Lung (tissue), 12 donors: Measurements from ENCODE around the gene KCNA5. TPM values are rescaled to one million over a fixed set of nuclear protein-coding genes. Genes with fewer than 3 reads are reported as not detected.

Source experiments
- ATAC-seq: fragments of 200-7000 bp; cut with Tn5 transposase; one replicate; pipeline ENCODE4 v1.9.1; 2020; ENCODE audit warnings: moderate number of reproducible peaks; ENCODE audit not compliant: insufficient read depth, low FRiP score
- DNase-seq, 3 donors: peaks; one replicate each; pipeline ENCODE4 v3.0.0-alpha.2; 2013 to 2017
- H3K27ac ChIP-seq, 2 donors: one replicate each; pipeline ENCODE4 v1.5.1; 2013; ENCODE audit warnings: mild to moderate bottlenecking in 2 of 2, moderate library complexity in 2 of 2, control low read depth in 1 of 2, inconsistent platforms in 1 of 2, low read depth in 1 of 2, low read length in 1 of 2
- H3K27me3 ChIP-seq, 3 donors: one replicate each; pipeline ENCODE4 v1.5.1; 2013; ENCODE audit warnings: low read length in 2 of 3; ENCODE audit not compliant: control insufficient read depth in 3 of 3, insufficient read depth in 3 of 3
- H3K36me3 ChIP-seq, 4 donors: one replicate each; pipeline ENCODE4 v1.5.1; 2013; ENCODE audit warnings: low read length in 4 of 4, mild to moderate bottlenecking in 1 of 4, moderate library complexity in 1 of 4; ENCODE audit not compliant: control insufficient read depth in 4 of 4, insufficient read depth in 4 of 4
- H3K4me1 ChIP-seq, 5 donors: one replicate each; pipeline ENCODE4 v1.5.1; 2013; ENCODE audit warnings: low read length in 5 of 5, mild to moderate bottlenecking in 2 of 5, moderate library complexity in 1 of 5; ENCODE audit not compliant: control insufficient read depth in 5 of 5, insufficient read depth in 5 of 5
- H3K4me3 ChIP-seq: one replicate; pipeline ENCODE4 v1.5.1; 2013; ENCODE audit warnings: mild to moderate bottlenecking, control low read depth, moderate library complexity
- H3K9ac ChIP-seq, 2 donors: one replicate each; pipeline ENCODE4 v1.5.1; 2013; ENCODE audit warnings: low read length in 2 of 2, control low read depth in 1 of 2; ENCODE audit not compliant: insufficient read depth in 1 of 2
- H3K9me3 ChIP-seq, 4 donors: one replicate each; pipeline ENCODE4 v1.5.1; 2013; ENCODE audit warnings: low read length in 3 of 4, mild to moderate bottlenecking in 1 of 4, moderate library complexity in 1 of 4; ENCODE audit not compliant: control insufficient read depth in 4 of 4, insufficient read depth in 3 of 4
- CTCF ChIP-seq: IDR thresholded peaks from 2 replicates; pipeline ENCODE4 v1.5.1; 2012; ENCODE audit warnings: mild to moderate bottlenecking; ENCODE audit errors: control extremely low read depth, extremely low read depth
- WGBS, 2 donors: extraction: QIAGEN DNeasy Blood & Tissue Kit; methylation state at CpG; one replicate each; pipeline ENCODE4 v1.1.7; 2013; 5-methylcytosine and 5-hydroxymethylcytosine counted together
- polyA plus RNA-seq, 2 donors: library from polyadenylated mRNA; stranded (reverse); fragments of 200-250 nt; gene quantifications; one replicate each; pipeline ENCODE4 v1.2.1, GENCODE V29; 2013
- total RNA-seq, 2 donors: library from RNA; depleted of rRNA in 1 of 2; stranded (reverse); fragments of >200 nt in 1 of 2; gene quantifications; one replicate each; pipeline ENCODE4 v1.2.1, GENCODE V29; 2014 to 2021
- donor health status: control.
- donor health status: control.
- donor health status: Bipolar disorder and iron deficiency.
- donor health status: healthy.
- donor health status: DM: yes; HTN: yes; CAD: no.

Gene KCNA5
- total and polyA plus RNA-seq, 4 donors, result 0.46 to 3.8 (median 2.4) TPM

- TF ChIP-seq CTCF, result peak; percentile 68
- peak; percentile 75 for ATAC-seq
- 24 to 26% methylated on average over 9 of the region's 9 CpGs for WGBS, 2 donors
- Histone ChIP-seq H3K4me3 (no peak overlapping the region), H3K27ac (no peak overlapping the region), H3K9me3 (no peaks in the 10 kb centered on the region), H3K9ac (no peak overlapping the region), H3K4me1 (no peaks in the 10 kb centered on the region), H3K36me3 (no peaks in the 10 kb centered on the region), H3K27me3 (peaks cover 4 to 27% (median 4%) of the 10 kb centered on the region in 3 donors)
- DNase-seq, result peak; percentile 40 to 53 (median 48)
These were observed 40.5 kb upstream of the KCNA5 start for GRCh38 chr12:5003025-5003666.

GRCh38 chr12:5008661-5009060 lies 35.0 kb upstream of the KCNA5 start:
- Histone ChIP-seq H3K4me1 (peaks cover 0 to 2% (median 0%) of the 10 kb centered on the region in 5 donors), H3K27me3 (peaks cover 0 to 8% (median 2%) of the 10 kb centered on the region in 3 donors), H3K36me3 (no peaks in the 10 kb centered on the region), H3K9me3 (no peaks in the 10 kb centered on the region), H3K4me3 (no peak overlapping the region), H3K27ac (no peak overlapping the region), H3K9ac (no peak overlapping the region)
- no peak for TF ChIP-seq CTCF
- ATAC-seq (no peak), DNase-seq (no peak)
- WGBS, 2 donors, result 51 to 57% methylated on average over 3 of the region's 3 CpGs

- TF ChIP-seq CTCF, result no peak
- H3K4me3 ChIP-seq, result no peak overlapping the region
- peaks cover 0 to 2% (median 0%) of the 10 kb centered on the region in 5 donors for H3K4me1 ChIP-seq
- no peaks in the 10 kb centered on the region for H3K9me3 ChIP-seq
- DNase-seq, result no peak
- ATAC-seq, result no peak
- H3K9ac ChIP-seq, result no peak overlapping the region
- no peak overlapping the region for H3K27ac ChIP-seq
- WGBS, 2 donors, result 92% methylated on average over 6 of the region's 6 CpGs
- H3K27me3 ChIP-seq, result peaks cover 0 to 3% (median 1%) of the 10 kb centered on the region in 3 donors
- H3K36me3 ChIP-seq, result no peaks in the 10 kb centered on the region
These were observed 33.5 kb upstream of the KCNA5 start for GRCh38 chr12:5010151-5010550.

- Histone ChIP-seq H3K9me3 (no peaks in the 10 kb centered on the region), H3K4me1 (peaks cover 0 to 6% (median 0%) of the 10 kb centered on the region in 5 donors), H3K9ac (no peak overlapping the region), H3K36me3 (no peaks in the 10 kb centered on the region), H3K4me3 (no peak overlapping the region), H3K27ac (no peak overlapping the region), H3K27me3 (no peaks in the 10 kb centered on the region)
- ATAC-seq (no peak), DNase-seq (no peak)
- 87 to 90% methylated on average over 6 of the region's 6 CpGs for WGBS, 2 donors
- TF ChIP-seq CTCF, result no peak
These were observed 31.3 kb upstream of the KCNA5 start for GRCh38 chr12:5012337-5012736.
